Erythroblast (primary cell): ENCODE data around the gene TPM1.

Experiments used
- GATA1 ChIP-seq: IDR thresholded peaks from 2 replicates; pipeline ENCODE4 v1.6.1; 2011; ENCODE audit warnings: low read depth, mild to moderate bottlenecking, control low read depth, low read length, moderate library complexity
- POLR2A ChIP-seq: IDR thresholded peaks from 2 replicates; pipeline ENCODE4 v1.6.1; 2011; ENCODE audit warnings: mild to moderate bottlenecking, low read length

- TF ChIP-seq POLR2A: no peak
- TF ChIP-seq GATA1: no peak
Measured at GRCh38 chr15:63038926-63039673, 3.4 kb upstream of the TPM1 start.
